Measurements from ENCODE around the gene NPAS3.

Gene NPAS3

GRCh38 chr14:32986791-32987540, 48.3 kb downstream of the NPAS3 start:
- no peaks in the 10 kb centered on the region for H3K27me3 ChIP-seq (ENCODE audit: insufficient read depth, poor library complexity, severe bottlenecking)
- DNase-seq (ENCODE audit: low read depth in 1 of 2, low spot score in 1 of 2), result no peak
- H3K4me3 ChIP-seq (replicated peaks; ENCODE audit: insufficient read depth, low read length), result no peak overlapping the region
- TF ChIP-seq GABPA (IDR thresholded peaks at IDR 0.05; ENCODE audit: low read depth) (no peak), CTCF (IDR thresholded peaks at IDR 0.05; ENCODE audit: insufficient read depth, low read length) (no peak), REST (IDR thresholded peaks at IDR 0.05; ENCODE audit: insufficient replicate concordance, low read depth) (no peak), POLR2AphosphoS5 (IDR thresholded peaks at IDR 0.05; ENCODE audit: low read depth) (no peak), SPI1 (IDR thresholded peaks at IDR 0.05; ENCODE audit: borderline replicate concordance, low read depth) (no peak)
- no peak overlapping the region for H3K27ac ChIP-seq (replicated peaks)

GRCh38 chr14:32991691-32992090, 53.0 kb downstream of the NPAS3 start:
- Histone ChIP-seq H3K27ac (replicated peaks) (no peak overlapping the region), H3K4me3 (replicated peaks; ENCODE audit: insufficient read depth, low read length) (no peak overlapping the region), H3K27me3 (ENCODE audit: insufficient read depth, poor library complexity, severe bottlenecking) (no peaks in the 10 kb centered on the region)
- no peak for DNase-seq (ENCODE audit: low read depth in 1 of 2, low spot score in 1 of 2)
- TF ChIP-seq CTCF (IDR thresholded peaks at IDR 0.05; ENCODE audit: insufficient read depth, low read length) (no peak), SPI1 (IDR thresholded peaks at IDR 0.05; ENCODE audit: borderline replicate concordance, low read depth) (no peak), POLR2AphosphoS5 (IDR thresholded peaks at IDR 0.05; ENCODE audit: low read depth) (no peak), GABPA (IDR thresholded peaks at IDR 0.05; ENCODE audit: low read depth) (no peak), REST (IDR thresholded peaks at IDR 0.05; ENCODE audit: insufficient replicate concordance, low read depth) (no peak)

- no peak overlapping the region for H3K4me3 ChIP-seq (replicated peaks; ENCODE audit: insufficient read depth, low read length)
- DNase-seq (ENCODE audit: low read depth in 1 of 2, low spot score in 1 of 2), result no peak
- TF ChIP-seq CTCF (IDR thresholded peaks at IDR 0.05; ENCODE audit: insufficient read depth, low read length) (no peak), SPI1 (IDR thresholded peaks at IDR 0.05; ENCODE audit: borderline replicate concordance, low read depth) (no peak), REST (IDR thresholded peaks at IDR 0.05; ENCODE audit: insufficient replicate concordance, low read depth) (no peak), POLR2AphosphoS5 (IDR thresholded peaks at IDR 0.05; ENCODE audit: low read depth) (no peak), GABPA (IDR thresholded peaks at IDR 0.05; ENCODE audit: low read depth) (no peak)
- no peak overlapping the region for H3K27ac ChIP-seq (replicated peaks)
- H3K27me3 ChIP-seq (ENCODE audit: insufficient read depth, poor library complexity, severe bottlenecking), result no peaks in the 10 kb centered on the region
Measured at GRCh38 chr14:32993921-32994320, 55.2 kb downstream of the NPAS3 start.

Measured in HL-60 (cell line).